Body of pancreas (tissue), 4 donors: ENCODE data around the gene MTPN.

Experiments used
- CTCF ChIP-seq, 7 experiments: fragments of 450-650 bp in 4 of 7; fragments of 200-600 bp in 3 of 7; sonication (generic) in 3 of 7; IDR thresholded peaks; one replicate each; pipeline ENCODE4 v1.5.1; 2016 to 2019; ENCODE audit warnings: antibody characterized with exemption in 7 of 7
- POLR2A ChIP-seq, 3 donors: fragments of 450-650 bp; IDR thresholded peaks; one replicate each; pipeline ENCODE4 v1.6.1; 2016; ENCODE audit warnings: antibody characterized with exemption in 3 of 3, mild to moderate bottlenecking in 2 of 3

GRCh38 chr7:135913404-135913803 is 63.8 kb downstream of the MTPN start:
- no peak for TF ChIP-seq CTCF (IDR thresholded peaks at IDR 0.05)
- no peak for TF ChIP-seq POLR2A (IDR thresholded peaks at IDR 0.05)
